Measurements from ENCODE around the gene WDR36. TPM values are rescaled to one million over a fixed set of nuclear protein-coding genes. Genes with fewer than 3 reads are reported as not detected.

WDR36 gene
- total RNA-seq, 6 experiments from 2014 or later: 26.9 to 30.5 (median 28.6) TPM

DNA sequence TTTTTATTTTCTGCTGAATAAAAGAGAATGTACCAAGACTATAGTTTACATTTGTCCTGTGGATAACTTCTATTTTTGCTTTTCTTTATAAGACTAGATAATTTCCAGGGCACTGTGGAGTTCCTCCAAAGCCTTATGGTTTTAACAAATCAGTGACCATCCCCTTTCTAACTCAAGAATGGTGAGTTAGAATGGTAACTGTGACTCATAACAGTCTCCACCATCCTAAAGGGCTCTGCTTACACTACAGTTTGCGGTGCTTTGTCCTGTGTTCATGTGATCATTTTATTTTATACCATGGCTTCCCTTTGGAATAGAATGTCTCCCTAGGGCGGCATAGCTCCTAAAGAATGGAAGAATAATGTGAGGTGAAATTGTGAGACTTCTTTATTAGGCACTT is 30.2 kb downstream of the WDR36 start:
- DNase-seq: no peak
- Mint-ChIP-seq H3K4me3 (no peak overlapping the region), H3K27me3 (ENCODE audit: insufficient read depth) (no peaks in the 10 kb centered on the region), H3K9me3 (no peaks in the 10 kb centered on the region), H3K4me1 (ENCODE audit: low read depth) (peaks cover 26% of the 10 kb centered on the region), H3K27ac (no peak overlapping the region; the same call in 1 of the 2 replicates), H3K36me3 (ENCODE audit: low read depth) (peaks cover 37% of the 10 kb centered on the region)
- TF ChIP-seq, protein P1, sequence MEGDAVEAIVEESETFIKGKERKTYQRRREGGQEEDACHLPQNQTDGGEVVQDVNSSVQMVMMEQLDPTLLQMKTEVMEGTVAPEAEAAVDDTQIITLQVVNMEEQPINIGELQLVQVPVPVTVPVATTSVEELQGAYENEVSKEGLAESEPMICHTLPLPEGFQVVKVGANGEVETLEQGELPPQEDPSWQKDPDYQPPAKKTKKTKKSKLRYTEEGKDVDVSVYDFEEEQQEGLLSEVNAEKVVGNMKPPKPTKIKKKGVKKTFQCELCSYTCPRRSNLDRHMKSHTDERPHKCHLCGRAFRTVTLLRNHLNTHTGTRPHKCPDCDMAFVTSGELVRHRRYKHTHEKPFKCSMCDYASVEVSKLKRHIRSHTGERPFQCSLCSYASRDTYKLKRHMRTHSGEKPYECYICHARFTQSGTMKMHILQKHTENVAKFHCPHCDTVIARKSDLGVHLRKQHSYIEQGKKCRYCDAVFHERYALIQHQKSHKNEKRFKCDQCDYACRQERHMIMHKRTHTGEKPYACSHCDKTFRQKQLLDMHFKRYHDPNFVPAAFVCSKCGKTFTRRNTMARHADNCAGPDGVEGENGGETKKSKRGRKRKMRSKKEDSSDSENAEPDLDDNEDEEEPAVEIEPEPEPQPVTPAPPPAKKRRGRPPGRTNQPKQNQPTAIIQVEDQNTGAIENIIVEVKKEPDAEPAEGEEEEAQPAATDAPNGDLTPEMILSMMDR (IDR thresholded peaks at IDR 0.05): no peak

DNA sequence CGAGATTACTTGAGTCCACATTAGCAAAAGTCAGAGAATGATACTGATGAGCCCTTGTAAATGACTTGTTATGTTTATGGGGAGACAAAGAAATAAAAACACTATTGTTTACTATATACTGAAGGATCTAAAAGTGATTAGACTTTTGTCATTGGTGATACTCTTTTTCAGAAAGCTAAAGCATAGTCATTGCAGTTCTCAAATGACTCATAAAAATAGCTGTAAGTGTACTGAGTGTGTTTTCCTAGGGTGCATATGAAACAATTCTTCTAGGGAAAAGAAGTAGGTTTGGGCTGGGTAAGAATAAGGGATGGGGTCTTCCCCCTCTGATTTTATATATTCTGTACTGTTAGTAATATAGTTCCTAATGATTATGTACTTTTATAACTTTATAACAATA is 32.6 kb downstream of the WDR36 start:
- Mint-ChIP-seq H3K27ac (peak overlapping the region; percentile 19; the same call in 1 of the 2 replicates), H3K27me3 (ENCODE audit: insufficient read depth) (no peaks in the 10 kb centered on the region), H3K4me1 (ENCODE audit: low read depth) (peaks cover 47% of the 10 kb centered on the region), H3K9me3 (no peaks in the 10 kb centered on the region), H3K4me3 (no peak overlapping the region), H3K36me3 (ENCODE audit: low read depth) (peaks cover 38% of the 10 kb centered on the region)
- TF ChIP-seq, protein P1 (IDR thresholded peaks at IDR 0.05): no peak
- DNase-seq: no peak

DNA sequence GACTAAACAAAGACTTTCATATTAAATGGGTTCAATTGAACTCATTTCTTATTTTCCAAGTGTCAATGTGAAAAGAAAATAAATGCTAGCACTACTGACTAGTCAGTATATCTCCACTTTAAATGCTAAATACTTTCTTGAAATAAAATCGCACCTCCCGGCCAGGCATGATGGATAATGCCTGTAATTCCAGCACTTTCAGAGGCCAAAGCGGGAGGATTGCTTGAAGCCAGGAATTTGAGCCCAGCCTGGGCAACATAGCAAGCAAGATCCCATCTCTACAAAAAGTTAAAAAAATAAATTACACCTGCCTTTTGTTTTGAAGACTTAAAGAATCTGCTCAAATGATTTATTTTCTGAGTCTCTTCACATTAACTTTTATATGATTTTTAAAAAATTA is 34.7 kb downstream of the WDR36 start:
- Mint-ChIP-seq H3K36me3 (ENCODE audit: low read depth) (peaks cover 23% of the 10 kb centered on the region), H3K27me3 (ENCODE audit: insufficient read depth) (no peaks in the 10 kb centered on the region), H3K4me3 (no peak overlapping the region), H3K27ac (peak overlapping the region; percentile 49; the same call in 1 of the 2 replicates), H3K4me1 (ENCODE audit: low read depth) (peaks cover 59% of the 10 kb centered on the region), H3K9me3 (no peaks in the 10 kb centered on the region)
- no peak for DNase-seq
- TF ChIP-seq, protein P1 (IDR thresholded peaks at IDR 0.05): no peak

DNA sequence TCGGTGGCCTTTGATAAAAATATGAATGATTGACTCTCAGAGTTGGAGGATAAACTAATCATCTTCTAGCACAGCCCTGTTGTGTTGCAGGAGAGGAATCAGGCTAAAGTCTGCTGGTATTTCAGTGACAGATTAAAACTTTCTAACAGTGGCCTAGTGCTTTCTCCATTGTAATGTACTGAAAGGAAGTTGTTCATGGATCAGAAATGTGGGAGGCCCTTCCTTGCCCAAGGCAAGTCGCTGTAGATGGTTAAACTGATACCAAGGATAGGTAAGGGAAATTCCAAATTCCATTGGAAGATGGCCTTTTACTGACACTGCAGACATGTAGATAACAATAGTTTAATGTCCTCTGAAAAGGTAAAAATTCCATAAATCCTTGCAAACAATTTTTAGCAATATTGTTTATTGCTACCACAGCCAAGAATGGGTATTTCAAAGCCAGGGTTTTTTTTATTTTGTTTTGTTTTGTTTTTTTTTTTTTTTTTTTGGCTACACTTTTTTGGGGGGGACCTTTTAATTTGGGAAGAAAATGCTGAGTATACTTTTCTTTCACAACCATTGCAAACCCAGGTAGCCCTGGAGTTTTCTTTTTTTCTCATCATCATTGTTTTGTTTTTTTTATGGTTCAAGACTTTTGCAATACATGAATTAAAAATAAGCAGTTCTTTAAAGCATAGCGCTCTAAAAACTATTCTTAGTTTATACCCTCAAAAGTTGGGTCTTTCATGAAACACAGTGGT is 35.5 kb downstream of the WDR36 start:
- TF ChIP-seq, protein P1 (IDR thresholded peaks at IDR 0.05): no peak
- peak overlapping the region; percentile 15; the same call in 1 of the 2 replicates for H3K4me3 Mint-ChIP-seq
- H3K9me3 Mint-ChIP-seq: no peaks in the 10 kb centered on the region
- H3K36me3 Mint-ChIP-seq (ENCODE audit: low read depth): peaks cover 22% of the 10 kb centered on the region
- H3K27me3 Mint-ChIP-seq (ENCODE audit: insufficient read depth): no peaks in the 10 kb centered on the region
- peaks cover 58% of the 10 kb centered on the region for H3K4me1 Mint-ChIP-seq (ENCODE audit: low read depth)
- DNase-seq: peak; percentile 19
- H3K27ac Mint-ChIP-seq: peak overlapping the region; percentile 71

DNA sequence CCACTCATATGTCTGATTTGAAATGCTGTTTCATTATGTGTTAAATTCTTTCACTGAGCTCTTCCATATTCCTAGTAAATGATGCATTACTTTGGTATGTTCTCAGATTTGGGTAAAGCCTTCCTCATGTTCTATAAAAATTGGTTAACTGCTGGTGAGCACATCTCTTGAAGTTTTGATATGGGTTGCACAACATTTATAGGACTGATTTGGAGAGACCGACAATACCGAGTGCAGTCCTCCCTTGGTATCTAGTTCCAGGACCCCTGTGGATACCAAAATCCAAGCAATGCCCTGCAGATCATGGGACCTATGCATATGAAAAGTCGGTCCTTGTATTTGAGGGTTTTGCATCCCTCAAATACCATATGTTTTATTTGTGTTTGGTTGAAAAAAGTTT is 37.8 kb downstream of the WDR36 start:
- Mint-ChIP-seq H3K27me3 (ENCODE audit: insufficient read depth) (peaks cover under 1% of the 10 kb centered on the region; the same call in 1 of the 2 replicates), H3K9me3 (no peaks in the 10 kb centered on the region), H3K27ac (peak overlapping the region; percentile 30), H3K4me1 (ENCODE audit: low read depth) (peaks cover 61% of the 10 kb centered on the region), H3K36me3 (ENCODE audit: low read depth) (peaks cover 22% of the 10 kb centered on the region), H3K4me3 (peak overlapping the region; percentile 68)
- peak; percentile 55 for DNase-seq
- TF ChIP-seq, protein P1 (IDR thresholded peaks at IDR 0.05): no peak

Data from HFFc6 (cell line).